Activated T-helper 17 cell treated with anti-CD3 and anti-CD28 coated beads, Interleukin-2, amount 50 U/mL, for 72 hours (primary cell): ENCODE measurements around the gene TAS2R40. TPM values are rescaled to one million over a fixed set of nuclear protein-coding genes. Genes with fewer than 3 reads are reported as not detected.

Experiments used
- ATAC-seq: fragments of 150-1000 bp; cut with Tn5 transposase; replicated peaks from 2 replicates; pipeline ENCODE4 v1.10.0; 2021; ENCODE audit warnings: mild to moderate bottlenecking, moderate library complexity
- H3K27ac Mint-ChIP-seq: one replicate; pipeline ENCODE4 v1.8.0; 2022; ENCODE audit warnings: mixed read lengths
- H3K27me3 Mint-ChIP-seq: one replicate; pipeline ENCODE4 v1.8.0; 2022; ENCODE audit warnings: mixed read lengths
- H3K36me3 Mint-ChIP-seq: one replicate; pipeline ENCODE4 v1.8.0; 2022; ENCODE audit warnings: low read depth, mild to moderate bottlenecking, mixed read lengths
- H3K4me1 Mint-ChIP-seq: one replicate; pipeline ENCODE4 v1.8.0; 2022; ENCODE audit warnings: mixed read lengths
- H3K4me3 Mint-ChIP-seq: one replicate; pipeline ENCODE4 v1.8.0; 2022; ENCODE audit warnings: mild to moderate bottlenecking, mixed read lengths
- H3K9me3 Mint-ChIP-seq: one replicate; pipeline ENCODE4 v1.8.0; 2022; ENCODE audit warnings: mixed read lengths
- total RNA-seq, 2 donors: library from RNA; stranded (reverse); gene quantifications; one replicate each; pipeline ENCODE4 v1.2.3, GENCODE V29; 2022

Gene TAS2R40
- total RNA-seq, 2 donors from 2014 or later, result not detected

- Mint-ChIP-seq H3K36me3 (no peaks in the 10 kb centered on the region), H3K27me3 (peaks cover 15% of the 10 kb centered on the region), H3K4me1 (peaks cover 5% of the 10 kb centered on the region), H3K27ac (no peak overlapping the region), H3K4me3 (no peak overlapping the region), H3K9me3 (peaks cover 24% of the 10 kb centered on the region)
- ATAC-seq, result no peak
Observed at GRCh38 chr7:143235561-143235960, 13.7 kb downstream of the TAS2R40 start.

GRCh38 chr7:143236408-143236990, 14.7 kb downstream of the TAS2R40 start:
- Mint-ChIP-seq H3K27me3 (peaks cover 15% of the 10 kb centered on the region), H3K36me3 (no peaks in the 10 kb centered on the region), H3K27ac (no peak overlapping the region), H3K4me3 (no peak overlapping the region), H3K9me3 (peaks cover 24% of the 10 kb centered on the region), H3K4me1 (peaks cover 5% of the 10 kb centered on the region)
- no peak for ATAC-seq

- Mint-ChIP-seq H3K27ac (no peak overlapping the region), H3K4me1 (peaks cover 5% of the 10 kb centered on the region), H3K36me3 (no peaks in the 10 kb centered on the region), H3K27me3 (peaks cover 15% of the 10 kb centered on the region), H3K9me3 (peaks cover 24% of the 10 kb centered on the region), H3K4me3 (no peak overlapping the region)
- ATAC-seq, result no peak
Observed at GRCh38 chr7:143237366-143237765, 15.5 kb downstream of the TAS2R40 start.

- Mint-ChIP-seq H3K27me3 (peaks cover 15% of the 10 kb centered on the region), H3K27ac (no peak overlapping the region), H3K9me3 (peaks cover 24% of the 10 kb centered on the region), H3K36me3 (no peaks in the 10 kb centered on the region), H3K4me3 (no peak overlapping the region), H3K4me1 (peaks cover 5% of the 10 kb centered on the region)
- no peak for ATAC-seq
Observed at GRCh38 chr7:143238289-143238980, 16.6 kb downstream of the TAS2R40 start.

- Mint-ChIP-seq H3K27ac (peak overlapping the region; percentile 49), H3K4me1 (peaks cover 14% of the 10 kb centered on the region)
Observed at GRCh38 chr7:143239813-143240212, 18.0 kb downstream of the TAS2R40 start.

GRCh38 chr7:143240291-143241168, 18.7 kb downstream of the TAS2R40 start:
- Mint-ChIP-seq H3K36me3 (no peaks in the 10 kb centered on the region), H3K27me3 (peaks cover 11% of the 10 kb centered on the region), H3K4me1 (peaks cover 18% of the 10 kb centered on the region), H3K9me3 (peaks cover 20% of the 10 kb centered on the region), H3K27ac (peak overlapping the region; percentile 49), H3K4me3 (peak overlapping the region; percentile 50)
- peak; percentile 71 for ATAC-seq

More at GRCh38 chr7:143239813-143240212, 18.0 kb downstream of the TAS2R40 start:
- H3K9me3 Mint-ChIP-seq, result peaks cover 24% of the 10 kb centered on the region
- H3K36me3 Mint-ChIP-seq, result no peaks in the 10 kb centered on the region
- H3K27me3 Mint-ChIP-seq, result peaks cover 15% of the 10 kb centered on the region
- ATAC-seq, result peak; percentile 46
- no peak overlapping the region for H3K4me3 Mint-ChIP-seq

- H3K36me3 Mint-ChIP-seq, result no peaks in the 10 kb centered on the region
- no peak for ATAC-seq
- H3K4me3 Mint-ChIP-seq, result no peak overlapping the region
- H3K9me3 Mint-ChIP-seq, result peaks cover 2% of the 10 kb centered on the region
- H3K4me1 Mint-ChIP-seq, result peaks cover 36% of the 10 kb centered on the region
- H3K27ac Mint-ChIP-seq, result no peak overlapping the region
- peaks cover under 1% of the 10 kb centered on the region for H3K27me3 Mint-ChIP-seq
Observed at GRCh38 chr7:143242306-143242705, 20.5 kb downstream of the TAS2R40 start.

GRCh38 chr7:143243111-143243510, 21.3 kb downstream of the TAS2R40 start:
- Mint-ChIP-seq H3K9me3 (no peaks in the 10 kb centered on the region), H3K27ac (no peak overlapping the region), H3K36me3 (no peaks in the 10 kb centered on the region), H3K4me3 (no peak overlapping the region), H3K4me1 (peaks cover 38% of the 10 kb centered on the region), H3K27me3 (no peaks in the 10 kb centered on the region)
- no peak for ATAC-seq

GRCh38 chr7:143243614-143244013, 21.8 kb downstream of the TAS2R40 start:
- peaks cover 38% of the 10 kb centered on the region for H3K4me1 Mint-ChIP-seq
- no peaks in the 10 kb centered on the region for H3K36me3 Mint-ChIP-seq
- peak overlapping the region; percentile 68 for H3K27ac Mint-ChIP-seq
- peak overlapping the region; percentile 63 for H3K4me3 Mint-ChIP-seq
- H3K9me3 Mint-ChIP-seq, result no peaks in the 10 kb centered on the region
- no peaks in the 10 kb centered on the region for H3K27me3 Mint-ChIP-seq
- ATAC-seq, result no peak

GRCh38 chr7:143244321-143244720, 22.5 kb downstream of the TAS2R40 start:
- H3K9me3 Mint-ChIP-seq, result no peaks in the 10 kb centered on the region
- peak overlapping the region; percentile 63 for H3K4me3 Mint-ChIP-seq
- peak overlapping the region; percentile 68 for H3K27ac Mint-ChIP-seq
- no peak for ATAC-seq
- H3K4me1 Mint-ChIP-seq, result peaks cover 38% of the 10 kb centered on the region
- H3K36me3 Mint-ChIP-seq, result no peaks in the 10 kb centered on the region
- H3K27me3 Mint-ChIP-seq, result no peaks in the 10 kb centered on the region

- peaks cover 46% of the 10 kb centered on the region for H3K4me1 Mint-ChIP-seq
- peak; percentile 81 for ATAC-seq
- H3K27me3 Mint-ChIP-seq, result no peaks in the 10 kb centered on the region
- no peaks in the 10 kb centered on the region for H3K36me3 Mint-ChIP-seq
- peak overlapping the region; percentile 63 for H3K4me3 Mint-ChIP-seq
- peak overlapping the region; percentile 86 for H3K27ac Mint-ChIP-seq
- H3K9me3 Mint-ChIP-seq, result no peaks in the 10 kb centered on the region
Observed at GRCh38 chr7:143245123-143245522, 23.3 kb downstream of the TAS2R40 start.

GRCh38 chr7:143247372-143247771, 25.5 kb downstream of the TAS2R40 start:
- no peak for ATAC-seq
- Mint-ChIP-seq H3K36me3 (no peaks in the 10 kb centered on the region), H3K4me1 (peaks cover 64% of the 10 kb centered on the region), H3K4me3 (peak overlapping the region; percentile 63), H3K27ac (peak overlapping the region; percentile 86), H3K27me3 (no peaks in the 10 kb centered on the region), H3K9me3 (peaks cover 5% of the 10 kb centered on the region)

- peak overlapping the region; percentile 60 for H3K4me3 Mint-ChIP-seq
- peaks cover 12% of the 10 kb centered on the region for H3K9me3 Mint-ChIP-seq
- H3K27me3 Mint-ChIP-seq, result no peaks in the 10 kb centered on the region
- ATAC-seq, result no peak
- H3K27ac Mint-ChIP-seq, result peak overlapping the region; percentile 75
- H3K4me1 Mint-ChIP-seq, result peaks cover 66% of the 10 kb centered on the region
- no peaks in the 10 kb centered on the region for H3K36me3 Mint-ChIP-seq
Observed at GRCh38 chr7:143248761-143249354, 27.0 kb downstream of the TAS2R40 start.

GRCh38 chr7:143250199-143250598, 28.4 kb downstream of the TAS2R40 start:
- H3K27ac Mint-ChIP-seq, result peak overlapping the region; percentile 75
- peaks cover 17% of the 10 kb centered on the region for H3K9me3 Mint-ChIP-seq
- peak overlapping the region; percentile 60 for H3K4me3 Mint-ChIP-seq
- no peaks in the 10 kb centered on the region for H3K27me3 Mint-ChIP-seq
- ATAC-seq, result no peak
- H3K36me3 Mint-ChIP-seq, result no peaks in the 10 kb centered on the region
- peaks cover 68% of the 10 kb centered on the region for H3K4me1 Mint-ChIP-seq
